ENCODE data around the gene FCRLB.
"Not testable (repeated sequence)": the region's sequence is repeated elsewhere in the genome, so short reads cannot be mapped to it uniquely, and the experiment has no call there.

Gene FCRLB, protein sequence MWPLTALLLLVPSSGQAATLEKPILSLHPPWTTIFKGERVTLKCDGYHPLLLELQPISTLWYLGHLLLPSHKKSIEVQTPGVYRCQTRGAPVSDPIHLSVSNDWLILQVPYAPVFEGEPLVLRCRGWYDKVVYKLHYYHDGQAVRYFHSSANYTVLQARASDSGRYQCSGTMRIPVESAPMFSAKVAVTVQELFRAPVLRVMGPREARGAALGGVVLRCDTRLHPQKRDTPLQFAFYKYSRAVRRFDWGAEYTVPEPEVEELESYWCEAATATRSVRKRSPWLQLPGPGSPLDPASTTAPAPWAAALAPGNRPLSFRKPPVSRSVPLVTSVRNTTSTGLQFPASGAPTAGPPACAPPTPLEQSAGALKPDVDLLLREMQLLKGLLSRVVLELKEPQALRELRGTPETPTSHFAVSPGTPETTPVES

GRCh38 chr1:161720956-161721737 lies at the start of gene FCRLB:
Gene FCRLB (plus strand): TSS chr1:161721544. CDS start chr1:161722673, 1,129 bp downstream.
- TF ChIP-seq CTCF (IDR thresholded peaks at IDR 0.05; ENCODE audit: extremely low read depth, insufficient read depth, missing control alignments): no peak
- in situ Hi-C loops (cut with MboI; ENCODE audit: low pct_unique_long_range_greater_than_20kb, low sequenced_read_pairs, unreplicated experiment): loop anchor here (25.0 kb wide), 1 partner anchor 534 kb away; the partner anchor contains the start of genes ADAMTS4 and B4GALT3
- no peak for DNase-seq (ENCODE audit: low spot score)

GRCh38 chr1:161673437-161673836 lies 47.9 kb upstream of the FCRLB start:
- in situ Hi-C loops (cut with MboI; ENCODE audit: low pct_unique_long_range_greater_than_20kb, low sequenced_read_pairs, unreplicated experiment); DNase-seq (ENCODE audit: low spot score): not testable (repeated sequence)

GRCh38 chr1:161674447-161674846 lies 46.9 kb upstream of the FCRLB start:
- DNase-seq (ENCODE audit: low spot score); in situ Hi-C loops (cut with MboI; ENCODE audit: low pct_unique_long_range_greater_than_20kb, low sequenced_read_pairs, unreplicated experiment): not testable (repeated sequence)

DNA sequence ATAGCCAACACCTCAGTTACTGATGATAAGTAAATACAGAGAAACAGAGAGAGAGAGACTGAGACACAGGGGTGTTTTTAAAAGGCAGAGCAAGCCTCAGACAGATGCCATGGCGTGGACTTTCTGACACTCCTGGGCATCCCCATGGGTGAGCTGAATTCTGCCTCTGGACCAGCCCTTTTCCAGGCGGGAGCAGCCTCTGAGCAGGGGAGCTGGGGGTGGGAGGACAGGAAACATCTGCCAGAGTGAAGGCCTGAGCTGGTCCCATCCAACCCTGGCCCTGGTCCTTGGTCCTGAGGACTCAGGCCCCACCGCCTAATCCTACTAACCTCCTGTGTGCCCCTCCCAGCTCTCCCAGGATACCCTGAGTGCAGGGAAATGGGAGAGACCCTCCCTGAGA lies 46.4 kb upstream of the FCRLB start:
- DNase-seq (ENCODE audit: low spot score); in situ Hi-C loops (cut with MboI; ENCODE audit: low pct_unique_long_range_greater_than_20kb, low sequenced_read_pairs, unreplicated experiment): not testable (repeated sequence)

DNA sequence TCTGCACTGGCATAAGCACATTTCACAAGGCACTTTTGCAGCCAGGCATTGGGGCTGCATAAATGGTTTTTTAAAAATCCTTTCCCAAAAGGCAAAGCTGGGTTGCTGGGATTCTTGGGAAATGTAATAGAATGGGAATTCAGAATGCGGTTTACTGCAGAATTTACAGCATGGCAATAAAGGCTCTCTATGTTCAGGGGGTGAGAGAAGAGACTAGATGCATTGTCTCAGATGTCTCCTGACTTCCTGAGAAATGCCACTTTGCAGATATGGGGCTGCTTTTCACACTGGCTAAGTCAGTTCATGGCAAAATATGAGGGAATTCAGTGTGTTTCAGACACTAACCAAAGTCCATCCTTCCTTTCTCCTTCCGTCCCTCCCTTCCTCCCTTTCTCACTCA lies 44.9 kb upstream of the FCRLB start:
- in situ Hi-C loops (cut with MboI; ENCODE audit: low pct_unique_long_range_greater_than_20kb, low sequenced_read_pairs, unreplicated experiment): no loop called here
- DNase-seq (ENCODE audit: low spot score): no peak
- TF ChIP-seq CTCF (IDR thresholded peaks at IDR 0.05; ENCODE audit: extremely low read depth, insufficient read depth, missing control alignments): no peak

- in situ Hi-C loops (cut with MboI; ENCODE audit: low pct_unique_long_range_greater_than_20kb, low sequenced_read_pairs, unreplicated experiment): no loop called here
- no peak for DNase-seq (ENCODE audit: low spot score)
- TF ChIP-seq CTCF (IDR thresholded peaks at IDR 0.05; ENCODE audit: extremely low read depth, insufficient read depth, missing control alignments): no peak
Observed at GRCh38 chr1:161676958-161677689, 44.2 kb upstream of the FCRLB start.

DNA sequence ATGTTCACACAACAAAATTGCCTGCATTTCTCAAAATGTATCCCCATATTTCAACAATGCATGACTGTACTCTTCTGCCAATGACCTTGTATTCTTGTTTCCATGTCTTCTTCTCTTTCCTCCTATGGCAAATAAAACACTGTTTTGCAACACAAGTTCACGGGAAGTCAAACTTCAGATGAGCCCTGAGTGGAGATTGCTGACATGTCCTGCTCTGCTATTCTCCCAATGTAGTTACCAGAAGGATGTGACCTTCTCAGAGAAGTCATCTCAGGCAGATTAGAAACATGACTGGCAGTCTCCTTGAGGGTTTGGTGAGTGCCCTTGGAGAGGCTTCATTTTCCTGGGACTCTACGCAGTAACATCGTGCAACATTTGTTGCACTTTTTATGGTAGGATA lies 42.8 kb upstream of the FCRLB start:
- no peak for TF ChIP-seq CTCF (IDR thresholded peaks at IDR 0.05; ENCODE audit: extremely low read depth, insufficient read depth, missing control alignments)
- DNase-seq (ENCODE audit: low spot score): no peak
- in situ Hi-C loops (cut with MboI; ENCODE audit: low pct_unique_long_range_greater_than_20kb, low sequenced_read_pairs, unreplicated experiment): no loop called here

DNA sequence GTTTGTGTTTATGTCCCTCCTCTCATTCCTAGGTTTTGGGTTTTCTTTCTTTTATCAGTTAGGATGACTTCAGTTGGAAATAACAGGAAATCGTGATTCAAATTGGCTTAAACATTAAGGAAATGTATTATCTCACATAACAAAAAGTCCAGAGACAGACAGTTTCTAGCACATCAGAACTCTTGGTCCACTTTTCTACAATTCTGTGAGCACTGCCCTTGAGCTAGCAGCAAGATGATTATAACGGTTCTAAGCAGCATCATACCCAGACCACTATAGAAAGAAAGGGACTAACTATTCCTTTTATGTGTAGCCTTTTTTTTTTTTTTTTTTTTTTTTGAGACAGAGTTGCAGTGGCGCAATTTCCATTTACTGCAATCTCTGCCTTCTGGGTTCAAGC lies 39.5 kb upstream of the FCRLB start:
- TF ChIP-seq CTCF (IDR thresholded peaks at IDR 0.05; ENCODE audit: extremely low read depth, insufficient read depth, missing control alignments): no peak
- in situ Hi-C loops (cut with MboI; ENCODE audit: low pct_unique_long_range_greater_than_20kb, low sequenced_read_pairs, unreplicated experiment): no loop called here
- DNase-seq (ENCODE audit: low spot score): no peak

All from GM13977 (cell line).